Hepatocyte (in vitro differentiated cells): ENCODE results near the gene NHSL2.

Source experiments
- CTCF ChIP-seq: fragments of 200-600 bp; sonication (generic); IDR thresholded peaks from 2 replicates; pipeline ENCODE4 v1.5.1; 2016; ENCODE audit warnings: antibody characterized with exemption, mild to moderate bottlenecking; ENCODE audit not compliant: poor library complexity
- EZH2 ChIP-seq: fragments of 200-600 bp; sonication (generic); IDR thresholded peaks from 2 replicates; pipeline ENCODE4 v1.6.1; 2016; ENCODE audit warnings: antibody characterized with exemption, mild to moderate bottlenecking, borderline replicate concordance
- EZH2phosphoT487 ChIP-seq: fragments of 200-600 bp; sonication (generic); IDR thresholded peaks from one replicate; pipeline ENCODE4 v1.6.1; 2018; ENCODE audit warnings: antibody characterized with exemption, mild to moderate bottlenecking, low read depth, moderate library complexity; ENCODE audit not compliant: unreplicated experiment, severe bottlenecking

DNA sequence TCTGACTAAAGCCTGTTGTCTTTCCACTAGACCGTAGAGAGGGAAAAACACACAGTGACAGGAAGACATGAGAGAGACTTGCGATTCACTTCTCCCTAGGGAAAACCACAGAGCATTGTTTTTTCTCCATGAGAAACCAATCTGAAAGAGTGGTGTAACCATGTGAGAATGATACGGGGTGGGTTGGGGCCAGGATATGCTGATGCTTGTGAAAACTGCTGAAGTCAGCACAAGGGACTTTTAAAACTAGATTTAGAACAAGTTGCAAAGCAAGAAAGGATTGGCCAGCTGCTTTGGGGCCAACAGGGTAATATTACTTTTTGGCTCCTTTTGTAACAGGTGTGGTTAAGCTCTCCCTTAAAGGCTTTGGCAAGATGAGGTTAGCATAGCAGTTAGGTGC lies 66.1 kb downstream of the NHSL2 start:
- TF ChIP-seq CTCF (no peak), EZH2 (no peak), EZH2phosphoT487 (no peak)
